NB4 (cell line): ENCODE results near the gene FA2H.

Experiments used
- DNase-seq: peaks from one replicate; pipeline ENCODE4 v3.0.0; 2010; ENCODE audit warnings: low read depth
- H3K4me3 ChIP-seq: one replicate; pipeline ENCODE4 v1.5.1; 2011; ENCODE audit warnings: mild to moderate bottlenecking, low read depth, low read length, moderate library complexity
- CTCF ChIP-seq: IDR thresholded peaks from one replicate; pipeline ENCODE4 v1.5.1; 2012; ENCODE audit warnings: low read depth, low read length
- MYC ChIP-seq: IDR thresholded peaks from 2 replicates; pipeline ENCODE4 v1.6.1; 2011; ENCODE audit warnings: low read depth, low read length
- POLR2A ChIP-seq: IDR thresholded peaks from 2 replicates; pipeline ENCODE4 v1.6.1; 2011; ENCODE audit warnings: mild to moderate bottlenecking; ENCODE audit not compliant: insufficient read length; ENCODE audit errors: extremely low read depth
- TF ChIP-seq, protein P1 (sequence below): IDR thresholded peaks from 2 replicates; pipeline ENCODE4 v1.6.1; 2011; ENCODE audit warnings: low read depth, low read length

FA2H gene

DNA sequence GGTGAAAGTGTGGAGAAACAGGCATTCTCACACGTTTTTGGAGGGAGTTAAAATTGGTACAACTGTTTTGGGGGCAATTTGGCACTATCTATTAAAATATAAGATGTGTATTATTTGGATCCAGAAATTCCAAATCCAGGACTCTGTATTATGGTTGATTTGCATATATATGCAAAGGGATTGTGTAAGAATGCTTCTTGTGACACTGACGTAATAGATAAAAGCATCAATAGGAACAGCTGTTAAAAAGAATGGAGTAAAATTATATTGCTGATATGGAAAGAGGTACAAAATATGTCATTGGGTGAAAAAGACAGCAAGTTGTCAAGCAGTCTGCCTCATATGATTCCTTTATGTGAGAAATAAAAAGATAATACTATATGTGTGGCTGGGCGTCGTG lies 17.3 kb downstream of the FA2H start:
- no peak for DNase-seq
- H3K4me3 ChIP-seq, result no peak overlapping the region
- no peak for TF ChIP-seq MYC
- TF ChIP-seq, protein P1, sequence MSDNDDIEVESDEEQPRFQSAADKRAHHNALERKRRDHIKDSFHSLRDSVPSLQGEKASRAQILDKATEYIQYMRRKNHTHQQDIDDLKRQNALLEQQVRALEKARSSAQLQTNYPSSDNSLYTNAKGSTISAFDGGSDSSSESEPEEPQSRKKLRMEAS, result no peak
- no peak for TF ChIP-seq CTCF

DNA sequence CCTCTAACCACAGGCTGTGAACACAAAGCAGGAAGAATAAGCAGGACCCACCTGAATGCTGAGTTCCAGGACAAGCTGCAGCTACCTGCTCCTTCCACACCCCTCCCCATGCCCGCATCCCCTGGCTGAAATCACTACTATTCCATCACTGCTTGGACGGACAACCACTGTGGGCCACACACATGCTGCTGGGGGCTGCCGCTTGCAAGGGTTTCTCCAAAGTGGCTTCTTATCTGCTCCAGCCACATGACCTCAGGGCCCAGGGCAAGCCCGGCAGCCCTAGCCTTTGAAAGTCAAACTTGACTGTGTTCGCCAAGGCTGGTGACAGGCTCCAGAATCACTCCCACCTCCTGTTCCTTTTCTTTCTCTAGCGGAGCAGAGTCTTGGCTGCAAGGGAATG lies 18.4 kb downstream of the FA2H start:
- DNase-seq, result no peak
- TF ChIP-seq MYC (no peak), CTCF (no peak), POLR2A (no peak)
- TF ChIP-seq, protein P1, result no peak
- H3K4me3 ChIP-seq, result no peak overlapping the region

DNA sequence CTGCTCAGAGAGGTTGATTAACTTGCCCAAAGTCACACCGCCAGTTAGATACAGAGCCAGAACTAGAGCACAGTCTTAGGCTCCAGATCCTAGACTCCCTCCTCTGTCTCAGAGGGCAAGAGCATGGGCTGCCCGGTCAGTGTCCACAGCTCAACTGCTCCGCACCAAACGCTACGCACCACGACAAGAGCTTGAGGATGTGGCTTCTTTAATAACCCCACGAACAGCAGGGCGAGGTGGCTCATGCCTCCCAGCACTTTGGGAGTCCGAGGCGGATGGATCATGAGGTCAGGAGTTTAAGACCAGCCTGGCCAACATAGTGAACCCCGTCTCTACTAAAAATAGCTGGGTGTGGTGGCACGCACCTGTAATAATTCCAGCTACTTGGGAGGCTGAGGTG lies 21.4 kb downstream of the FA2H start:
- no peak for DNase-seq
- TF ChIP-seq MYC (no peak), CTCF (no peak), POLR2A (no peak)
- TF ChIP-seq, protein P1, result no peak
- no peak overlapping the region for H3K4me3 ChIP-seq

GRCh38 chr16:74752756-74753155 lies 21.9 kb downstream of the FA2H start:
- TF ChIP-seq MYC (no peak), CTCF (no peak), POLR2A (no peak)
- TF ChIP-seq, protein P1, result no peak
- no peak for DNase-seq
- H3K4me3 ChIP-seq, result no peak overlapping the region

DNA sequence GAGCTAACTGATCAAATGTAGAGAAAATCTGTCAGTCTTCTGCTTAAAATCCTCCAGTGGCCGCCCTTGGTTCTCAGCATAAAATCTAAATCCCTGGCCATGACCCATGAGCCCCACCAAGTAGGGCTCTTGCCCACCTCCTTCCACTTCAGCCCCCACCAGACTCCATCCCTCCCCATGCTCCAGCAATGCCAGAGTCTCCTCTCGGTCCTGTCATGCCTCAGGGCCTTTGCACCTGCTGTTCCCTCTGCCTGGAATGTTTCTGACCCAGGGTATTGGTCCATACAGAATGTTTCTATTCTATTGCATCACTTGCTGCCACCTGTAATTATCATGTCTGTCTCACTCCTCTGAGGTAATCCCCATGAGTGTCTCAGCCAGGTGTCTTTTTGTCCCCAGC lies 22.4 kb downstream of the FA2H start:
- DNase-seq, result no peak
- TF ChIP-seq MYC (no peak), CTCF (no peak), POLR2A (no peak)
- TF ChIP-seq, protein P1, result no peak
- no peak overlapping the region for H3K4me3 ChIP-seq

- TF ChIP-seq MYC (no peak), CTCF (no peak), POLR2A (no peak)
- TF ChIP-seq, protein P1, result no peak
- DNase-seq, result no peak
- no peak overlapping the region for H3K4me3 ChIP-seq
Measured at GRCh38 chr16:74751658-74752057, 23.0 kb downstream of the FA2H start.
